ENCODE measurements around the gene PFAS. TPM values are rescaled to one million over a fixed set of nuclear protein-coding genes. Genes with fewer than 3 reads are reported as not detected.
A peak's percentile ranks its signal among the peaks of the same experiment; 100 is the strongest.

Gene PFAS
- polyA plus RNA-seq, 4 donors = 41.0 to 49.0 (median 45.1) TPM

DNA sequence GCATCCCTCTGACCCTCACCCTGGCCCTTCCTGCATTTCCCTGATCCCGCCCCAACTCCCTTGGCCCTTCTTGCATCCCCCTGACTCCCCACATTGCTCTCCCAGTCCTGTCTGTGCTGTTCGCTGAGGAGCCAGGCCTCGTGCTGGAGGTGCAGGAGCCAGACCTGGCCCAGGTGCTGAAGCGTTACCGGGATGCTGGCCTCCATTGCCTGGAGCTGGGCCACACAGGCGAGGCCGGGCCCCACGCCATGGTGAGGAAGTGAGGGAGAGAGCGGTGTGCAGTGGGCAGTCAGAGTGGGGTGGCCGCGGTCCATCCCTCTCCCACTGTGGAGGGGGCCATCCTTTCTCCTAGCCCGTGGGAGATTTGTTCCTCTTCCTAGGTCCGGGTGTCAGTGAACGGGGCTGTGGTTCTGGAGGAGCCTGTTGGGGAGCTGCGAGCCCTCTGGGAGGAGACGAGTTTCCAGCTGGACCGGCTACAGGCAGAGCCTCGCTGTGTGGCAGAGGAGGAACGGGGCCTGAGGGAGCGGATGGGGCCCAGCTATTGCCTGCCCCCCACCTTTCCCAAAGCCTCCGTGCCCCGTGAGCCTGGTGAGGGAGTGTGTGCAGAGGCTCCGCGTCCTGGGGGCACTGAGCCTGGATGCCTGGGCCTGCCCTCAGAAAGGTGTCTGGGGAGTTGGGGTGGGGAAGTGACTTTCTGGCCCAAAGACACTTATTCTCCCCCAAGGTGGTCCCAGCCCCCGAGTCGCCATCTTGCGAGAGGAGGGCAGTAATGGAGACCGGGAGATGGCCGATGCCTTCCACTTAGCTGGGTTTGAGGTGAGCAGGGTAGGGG lies 17.8 kb downstream of the PFAS start:
- no peak for DNase-seq (ENCODE audit: low read depth in 4 of 4, low spot score in 3 of 4)

GRCh38 chr17:8267480-8268147 lies 18.5 kb downstream of the PFAS start:
- DNase-seq (ENCODE audit: low read depth in 4 of 4, low spot score in 3 of 4) = no peak

GRCh38 chr17:8268550-8269298 lies 19.6 kb downstream of the PFAS start:
- DNase-seq (ENCODE audit: low read depth in 4 of 4, low spot score in 3 of 4) = no peak

DNA sequence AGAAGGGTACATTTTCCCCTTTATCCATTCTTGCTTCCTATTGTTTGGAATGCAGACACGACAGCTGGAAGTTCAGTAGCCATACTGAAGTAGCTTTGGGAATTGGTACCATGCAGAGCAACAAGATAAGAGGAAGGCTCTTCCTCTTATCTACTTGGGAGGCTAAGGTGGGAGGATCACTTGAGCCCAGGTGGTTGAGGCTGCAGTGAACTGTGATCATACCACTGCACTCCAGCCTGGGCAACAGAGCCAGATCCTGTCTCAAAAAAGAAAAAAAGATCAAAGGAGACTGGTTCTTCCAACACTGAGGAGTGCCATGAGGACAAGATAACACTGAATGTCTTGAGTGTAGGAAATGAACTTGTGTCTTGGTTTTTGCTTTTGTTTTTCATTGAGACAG lies 23.3 kb downstream of the PFAS start:
- no peak for DNase-seq (ENCODE audit: low read depth in 4 of 4, low spot score in 3 of 4)

GRCh38 chr17:8273884-8274444 lies 24.9 kb downstream of the PFAS start:
- peak in 3 of 4 donors; percentile 36 to 50 (median 43) for DNase-seq (ENCODE audit: low read depth in 4 of 4, low spot score in 3 of 4)

DNA sequence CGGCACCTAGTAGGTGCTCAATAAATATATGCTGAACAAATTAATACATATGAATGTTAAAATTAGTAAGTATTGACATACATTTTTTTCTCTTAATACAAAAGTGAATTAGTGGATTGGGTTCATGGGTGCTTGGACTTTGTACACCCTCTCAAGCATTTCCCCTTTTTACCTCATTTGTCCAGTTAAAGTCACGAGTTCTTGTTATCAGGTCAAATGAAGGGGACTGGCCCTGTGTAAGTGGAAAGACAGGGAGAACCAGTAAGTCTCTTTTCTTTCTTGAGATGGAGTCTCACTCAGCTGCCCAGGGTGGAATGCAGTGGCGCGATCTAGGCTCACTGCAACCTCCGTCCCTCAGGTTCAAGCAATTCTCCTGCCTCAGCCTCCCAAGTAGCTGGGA lies 25.7 kb downstream of the PFAS start:
- DNase-seq (ENCODE audit: low read depth in 4 of 4, low spot score in 3 of 4) = no peak

DNA sequence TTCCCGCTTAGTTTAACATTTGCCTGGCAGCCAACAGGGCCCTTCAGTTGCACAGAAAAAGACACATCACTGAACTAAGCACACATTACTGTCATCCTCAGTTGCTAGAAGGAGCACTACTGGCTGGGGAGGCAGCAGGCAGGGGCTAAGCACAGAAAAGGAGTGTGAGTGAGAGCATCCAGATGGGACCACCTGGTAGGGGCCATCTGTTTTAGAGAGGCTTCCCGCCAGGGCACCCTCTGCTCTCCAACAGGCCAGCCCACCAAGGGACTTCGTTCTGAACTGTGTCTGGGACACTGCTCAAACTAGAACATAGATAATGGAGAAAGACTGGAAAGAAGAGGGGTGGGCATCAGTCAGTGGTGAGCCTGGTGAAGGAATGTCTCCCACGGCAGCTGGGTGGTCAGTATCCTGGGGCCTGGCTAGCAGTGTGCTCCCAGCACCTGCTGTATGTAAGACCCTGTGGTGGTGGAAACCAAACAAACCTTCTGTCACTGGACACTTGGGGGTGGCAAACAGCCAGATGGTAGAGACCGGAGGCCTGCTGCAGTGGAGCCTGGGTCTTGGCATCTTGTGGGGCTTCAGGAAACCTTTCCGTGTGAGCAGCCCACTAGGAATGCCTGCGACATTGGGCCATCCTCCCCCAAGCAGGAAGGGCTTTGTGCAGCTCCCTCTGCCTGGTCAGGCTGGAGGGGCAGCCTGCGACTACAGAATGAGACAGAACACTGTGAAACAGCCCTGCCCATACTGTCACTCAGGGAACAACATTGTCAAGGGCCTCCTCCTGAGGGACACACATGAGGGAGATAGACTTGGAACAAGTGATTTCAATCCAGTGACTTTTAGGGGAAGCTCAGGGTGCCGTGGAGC lies 26.6 kb downstream of the PFAS start:
- no peak for DNase-seq (ENCODE audit: low read depth in 4 of 4, low spot score in 3 of 4)

DNA sequence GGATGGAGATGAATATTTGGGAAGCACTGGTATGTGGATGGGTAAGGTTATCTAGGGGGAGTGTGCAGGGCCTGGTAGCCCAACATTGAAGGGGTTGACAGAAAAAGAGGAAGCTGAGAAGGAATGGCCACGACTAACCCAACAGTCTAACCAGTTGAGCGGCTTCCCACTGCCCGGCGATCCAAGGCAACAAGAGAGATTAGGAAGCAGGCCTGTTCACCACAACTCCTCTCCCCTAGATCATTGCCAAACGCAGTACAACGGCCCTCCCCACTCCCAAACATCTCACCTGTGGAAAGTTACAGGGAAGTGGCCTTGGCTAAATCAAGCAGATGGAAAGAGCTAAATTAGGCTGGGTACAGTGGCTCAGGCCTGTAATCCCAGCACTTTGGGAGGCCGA lies 28.2 kb downstream of the PFAS start:
- no peak for DNase-seq (ENCODE audit: low read depth in 4 of 4, low spot score in 3 of 4)

GRCh38 chr17:8282345-8282744 lies 33.3 kb downstream of the PFAS start:
- DNase-seq (ENCODE audit: low read depth in 4 of 4, low spot score in 3 of 4) = no peak

- no peak for DNase-seq (ENCODE audit: low read depth in 4 of 4, low spot score in 3 of 4)
These were observed 34.3 kb downstream of the PFAS start for GRCh38 chr17:8283356-8283755.

GRCh38 chr17:8284126-8284525 lies 35.0 kb downstream of the PFAS start:
- no peak for DNase-seq (ENCODE audit: low read depth in 4 of 4, low spot score in 3 of 4)

- DNase-seq (ENCODE audit: low read depth in 4 of 4, low spot score in 3 of 4) = no peak
These were observed 36.4 kb downstream of the PFAS start for GRCh38 chr17:8285270-8286181.

DNA sequence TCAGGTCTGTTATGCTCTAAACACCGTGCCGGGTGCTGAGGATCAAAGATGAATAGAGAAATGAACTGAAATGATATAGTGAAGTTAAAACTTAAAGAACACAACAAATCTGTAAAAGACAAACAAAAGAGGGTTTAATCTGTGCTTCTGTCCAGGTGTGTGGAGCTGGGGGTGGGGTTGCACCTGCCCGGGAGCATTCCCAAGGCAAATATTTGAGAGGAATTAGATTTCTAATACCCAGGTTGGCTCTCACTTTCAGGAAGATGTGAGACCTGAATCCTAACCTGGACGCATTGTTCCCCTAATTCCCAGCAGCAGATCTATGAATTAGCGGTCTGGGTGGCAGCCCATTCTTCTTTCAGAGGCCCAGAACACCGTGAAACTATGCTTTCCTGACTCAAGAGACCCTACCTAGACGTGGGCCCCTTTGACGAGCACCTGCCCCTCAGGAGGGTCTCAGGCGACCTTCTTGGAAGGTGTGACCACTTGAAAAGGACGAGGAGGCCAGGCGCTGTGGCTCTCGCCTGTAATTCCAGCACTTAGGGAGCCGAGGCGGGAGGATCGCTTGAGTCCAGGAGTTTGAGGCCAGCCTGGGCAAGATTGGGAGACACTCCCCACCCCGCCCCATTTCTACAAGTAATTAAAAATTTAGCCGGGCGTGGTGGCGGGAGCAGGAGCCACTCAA lies 38.7 kb downstream of the PFAS start:
- no peak for DNase-seq (ENCODE audit: low read depth in 4 of 4, low spot score in 3 of 4)

DNA sequence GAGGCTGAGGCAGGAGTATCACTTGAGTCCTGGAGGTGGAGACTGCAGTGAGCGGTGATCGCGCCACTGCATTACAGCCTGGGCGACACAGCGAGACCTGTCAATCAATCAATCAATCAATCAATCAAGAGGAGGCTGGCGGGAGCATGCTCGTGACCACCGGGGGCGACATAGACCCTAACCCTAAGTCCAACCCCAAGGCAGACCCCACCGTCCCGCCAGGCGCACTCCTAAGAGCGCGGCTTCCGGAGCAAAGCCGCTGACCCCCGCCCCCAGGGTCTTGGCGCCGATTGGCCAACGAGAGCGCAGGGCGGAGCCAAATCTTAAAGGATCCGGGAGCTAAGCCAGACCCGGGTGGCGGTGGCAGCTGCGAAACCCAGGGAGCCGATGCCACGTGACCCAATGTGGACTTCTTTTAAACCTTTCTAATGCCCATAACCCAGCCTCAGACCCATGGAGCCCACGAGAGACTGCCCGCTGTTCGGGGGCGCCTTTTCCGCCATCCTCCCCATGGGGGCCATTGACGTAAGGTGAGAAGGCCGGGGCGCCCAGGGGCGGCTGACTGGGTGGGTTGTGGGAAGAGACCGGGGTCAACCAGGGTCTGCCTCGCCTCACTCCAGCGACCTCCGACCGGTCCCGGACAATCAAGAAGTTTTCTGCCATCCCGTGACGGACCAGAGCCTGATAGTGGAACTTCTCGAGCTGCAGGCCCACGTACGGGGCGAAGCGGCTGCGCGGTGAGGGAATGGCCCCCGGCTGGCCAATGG lies 39.4 kb downstream of the PFAS start, which contains the start of gene RANGRF:
Gene RANGRF (plus strand): TSS at position 335 of the 767 bp plus-strand sequence. CDS start 119 bp downstream, at position 454.
- peak; percentile 79 to 87 (median 82) for DNase-seq (ENCODE audit: low read depth in 4 of 4, low spot score in 3 of 4)

DNA sequence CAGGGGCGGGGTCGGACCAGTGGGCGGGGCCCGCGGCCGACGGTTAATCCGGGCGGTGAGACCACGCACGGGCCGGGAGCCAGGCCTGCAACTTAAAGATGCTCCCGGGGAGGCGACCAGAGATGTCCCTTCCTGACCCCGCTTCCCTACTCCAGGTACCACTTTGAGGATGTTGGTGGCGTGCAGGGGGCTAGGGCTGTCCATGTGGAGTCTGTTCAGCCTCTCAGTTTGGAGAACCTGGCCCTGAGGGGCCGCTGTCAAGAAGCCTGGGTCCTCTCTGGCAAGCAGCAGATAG lies 40.0 kb downstream of the PFAS start:
- DNase-seq (ENCODE audit: low read depth in 4 of 4, low spot score in 3 of 4) = no peak

DNA sequence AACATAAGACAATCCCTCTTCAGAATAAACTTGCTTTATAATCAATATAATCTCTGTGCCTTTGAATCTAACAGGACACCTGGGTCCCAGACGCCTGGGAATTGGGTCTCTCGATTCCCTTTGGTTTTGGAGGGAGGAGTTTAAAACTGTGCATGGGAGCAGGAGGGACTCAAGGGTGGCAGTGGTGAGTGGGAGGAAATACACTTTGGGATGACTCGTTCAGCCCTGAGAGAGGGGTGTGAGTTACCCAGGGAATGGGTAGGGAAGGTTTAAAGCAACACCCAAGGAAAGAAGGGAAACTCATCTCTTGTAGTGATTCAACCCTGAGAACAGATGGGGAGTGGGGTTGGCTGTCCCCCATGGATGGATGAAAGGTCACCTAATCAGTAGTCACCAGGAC lies 41.0 kb downstream of the PFAS start:
- DNase-seq (ENCODE audit: low read depth in 4 of 4, low spot score in 3 of 4) = no peak

DNA sequence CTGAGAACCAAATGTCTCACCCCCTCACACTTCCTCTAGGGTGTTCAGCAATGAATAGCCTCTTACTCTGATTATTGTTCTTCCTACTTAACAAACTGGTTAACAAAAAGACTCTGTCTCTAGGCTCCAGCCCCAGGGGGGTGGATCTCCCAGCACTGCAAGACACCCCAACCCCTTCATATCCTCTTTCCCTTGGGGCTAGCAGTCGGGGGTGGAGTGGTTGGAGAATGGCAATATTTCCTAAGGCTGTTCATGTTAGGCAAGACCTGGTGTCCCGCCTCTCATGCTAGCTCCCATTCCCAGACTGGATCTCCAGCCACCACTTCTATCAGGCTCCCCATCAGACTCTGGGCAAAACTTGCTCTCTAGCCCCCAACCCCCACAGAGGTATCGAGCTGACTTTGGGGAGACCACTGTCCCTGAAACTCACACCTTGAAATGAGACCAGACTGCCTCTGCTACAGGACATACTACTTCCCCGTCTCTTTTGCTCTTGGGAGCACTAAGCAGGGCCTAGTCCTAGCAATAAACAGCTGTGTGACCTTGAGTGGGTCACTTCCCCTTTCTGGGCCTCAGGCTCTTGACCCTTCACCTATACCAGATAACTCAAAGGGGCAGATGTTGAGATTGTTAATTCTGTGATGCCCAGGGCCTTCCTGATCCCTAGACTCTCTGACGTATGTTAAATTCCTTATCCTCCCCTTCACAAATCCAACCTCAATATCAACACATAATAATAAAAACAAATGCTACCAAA lies 43.7 kb downstream of the PFAS start:
- DNase-seq (ENCODE audit: low read depth in 4 of 4, low spot score in 3 of 4) = no peak
